Limb (tissue), 2 donors: ENCODE data around the gene GAB1.

ENCODE experiments used
- DNase-seq, 2 donors: peaks; one replicate each; pipeline ENCODE4 v3.0.0-alpha.2; 2016; ENCODE audit errors: extremely low spot score in 2 of 2

GAB1 gene

GRCh38 chr4:143383005-143383574 lies 46.4 kb downstream of the GAB1 start:
- no peak for DNase-seq

- DNase-seq: no peak
Observed at GRCh38 chr4:143384381-143384994, 47.8 kb downstream of the GAB1 start.

GRCh38 chr4:143386812-143387211 lies 50.1 kb downstream of the GAB1 start:
- no peak for DNase-seq

GRCh38 chr4:143389579-143390195 lies 53.0 kb downstream of the GAB1 start:
- DNase-seq: no peak

- no peak for DNase-seq
Observed at GRCh38 chr4:143390764-143391163, 54.1 kb downstream of the GAB1 start.

- no peak for DNase-seq
Observed at GRCh38 chr4:143391261-143391660, 54.6 kb downstream of the GAB1 start.

GRCh38 chr4:143391895-143392294 lies 55.2 kb downstream of the GAB1 start:
- DNase-seq: no peak

- DNase-seq: no peak
Observed at GRCh38 chr4:143393195-143393594, 56.5 kb downstream of the GAB1 start.

- no peak for DNase-seq
Observed at GRCh38 chr4:143394739-143395453, 58.2 kb downstream of the GAB1 start.

GRCh38 chr4:143396695-143397094 lies 60.0 kb downstream of the GAB1 start:
- DNase-seq: no peak

GRCh38 chr4:143397335-143397734 lies 60.7 kb downstream of the GAB1 start:
- DNase-seq: no peak

- no peak for DNase-seq
Observed at GRCh38 chr4:143397887-143398286, 61.2 kb downstream of the GAB1 start.

- DNase-seq: no peak
Observed at GRCh38 chr4:143399113-143399949, 62.7 kb downstream of the GAB1 start.

- DNase-seq: no peak
Observed at GRCh38 chr4:143400082-143400481, 63.4 kb downstream of the GAB1 start.

- no peak for DNase-seq
Observed at GRCh38 chr4:143402776-143403552, 66.3 kb downstream of the GAB1 start.

GRCh38 chr4:143403553-143403820 lies 66.8 kb downstream of the GAB1 start:
- no peak for DNase-seq

GRCh38 chr4:143404555-143404954 lies 67.9 kb downstream of the GAB1 start:
- DNase-seq: no peak

GRCh38 chr4:143405075-143405730 lies 68.5 kb downstream of the GAB1 start:
- no peak for DNase-seq

- peak in 1 of 2 donors; percentile 51 for DNase-seq
Observed at GRCh38 chr4:143406523-143406922, 69.8 kb downstream of the GAB1 start.

GRCh38 chr4:143407474-143407873 lies 70.8 kb downstream of the GAB1 start:
- no peak for DNase-seq

GRCh38 chr4:143407888-143408287 lies 71.2 kb downstream of the GAB1 start:
- no peak for DNase-seq
